SIG-M5 (cell line): Measurements from ENCODE around the gene SCAMP4.
"Not testable (repeated sequence)": the region's sequence is repeated elsewhere in the genome, so short reads cannot be mapped to it uniquely, and the experiment has no call there.

ENCODE experiments used
- DNase-seq: peaks from one replicate; lab custom pipeline; 2025; lab: John Stamatoyannopoulos, UW

The SCAMP4 gene

GRCh38 chr19:1882786-1883692 lies 22.2 kb upstream of the SCAMP4 start:
- no peak for DNase-seq

GRCh38 chr19:1883784-1884183 lies 21.4 kb upstream of the SCAMP4 start:
- DNase-seq, result no peak

GRCh38 chr19:1884291-1884718 lies 20.9 kb upstream of the SCAMP4 start:
- DNase-seq, result no peak

GRCh38 chr19:1884719-1885334 lies 20.4 kb upstream of the SCAMP4 start:
- DNase-seq, result no peak

- not testable (repeated sequence) for DNase-seq
Observed at GRCh38 chr19:1885398-1886119, 19.6 kb upstream of the SCAMP4 start, which contains the start of gene ABHD17A. TSS of gene ABHD17A (minus strand) at chr19:1885496. CDS start at chr19:1881566, 3,930 bp downstream.

GRCh38 chr19:1886360-1886759 lies 18.8 kb upstream of the SCAMP4 start:
- not testable (repeated sequence) for DNase-seq

GRCh38 chr19:1888385-1888784 lies 16.8 kb upstream of the SCAMP4 start:
- DNase-seq, result no peak

- no peak for DNase-seq
Observed at GRCh38 chr19:1889907-1890306, 15.3 kb upstream of the SCAMP4 start.

GRCh38 chr19:1893791-1894190 lies 11.4 kb upstream of the SCAMP4 start:
- no peak for DNase-seq

- no peak for DNase-seq
Observed at GRCh38 chr19:1896508-1896907, 8.7 kb upstream of the SCAMP4 start.

- peak; percentile 25 for DNase-seq
Observed at GRCh38 chr19:1901940-1902404, 3.2 kb upstream of the SCAMP4 start.

GRCh38 chr19:1902923-1903322 lies 2.3 kb upstream of the SCAMP4 start:
- DNase-seq, result no peak

GRCh38 chr19:1904860-1905109 lies 414 bp upstream of the SCAMP4 start:
- DNase-seq, result no peak

- no peak for DNase-seq
Observed at GRCh38 chr19:1905863-1906375, 720 bp downstream of the SCAMP4 start.

GRCh38 chr19:1906985-1907562 lies 1.9 kb downstream of the SCAMP4 start:
- DNase-seq, result no peak

- DNase-seq, result no peak
Observed at GRCh38 chr19:1907563-1908363, 2.6 kb downstream of the SCAMP4 start.

- DNase-seq, result no peak
Observed at GRCh38 chr19:1908364-1908678, 3.1 kb downstream of the SCAMP4 start.

- no peak for DNase-seq
Observed at GRCh38 chr19:1909761-1910080, 4.5 kb downstream of the SCAMP4 start.

GRCh38 chr19:1910177-1910576 lies 5.0 kb downstream of the SCAMP4 start:
- DNase-seq, result no peak

- DNase-seq, result no peak
Observed at GRCh38 chr19:1911098-1911497, 5.9 kb downstream of the SCAMP4 start.

GRCh38 chr19:1911995-1912394 lies 6.8 kb downstream of the SCAMP4 start:
- DNase-seq, result no peak
